Measurements from ENCODE around the gene HOXB13. TPM values are rescaled to one million over a fixed set of nuclear protein-coding genes. Genes with fewer than 3 reads are reported as not detected.
A peak's percentile ranks its signal among the peaks of the same experiment; 100 is the strongest.

HOXB13 gene
- total RNA-seq, 2 experiments from 2014 or later: not detected

GRCh38 chr17:48745381-48746275 is 17.1 kb upstream of the HOXB13 start:
- ChIA-PET CTCF (interaction anchor here (0.6 to 4.4 kb wide), 10 partner anchors 9 to 1219 kb away, joined by 3 to 18 read pairs (median 4); partner anchors contain the start of gene PRAC2), POLR2A (no interaction called here)
- Mint-ChIP-seq H3K27ac (no peak overlapping the region), H3K9me3 (no peaks in the 10 kb centered on the region), H3K36me3 (ENCODE audit: low read depth) (no peaks in the 10 kb centered on the region), H3K4me1 (peaks cover 2% of the 10 kb centered on the region), H3K27me3 (peaks cover 94% of the 10 kb centered on the region), H3K4me3 (no peak overlapping the region)
- DNase-seq: no peak

- Mint-ChIP-seq H3K36me3 (ENCODE audit: low read depth) (no peaks in the 10 kb centered on the region), H3K27ac (no peak overlapping the region), H3K4me1 (peaks cover 2% of the 10 kb centered on the region), H3K4me3 (no peak overlapping the region), H3K9me3 (no peaks in the 10 kb centered on the region), H3K27me3 (peaks cover 93% of the 10 kb centered on the region)
- CTCF ChIA-PET: no interaction called here
- no peak for DNase-seq
- POLR2A ChIA-PET: no interaction called here
Observed at GRCh38 chr17:48740537-48740936, 12.0 kb upstream of the HOXB13 start.

- peak overlapping the region; percentile 13 for H3K27ac Mint-ChIP-seq
- peaks cover 94% of the 10 kb centered on the region for H3K27me3 Mint-ChIP-seq
- DNase-seq: no peak
- H3K9me3 Mint-ChIP-seq: no peaks in the 10 kb centered on the region
- ChIA-PET CTCF (interaction anchor here (0.8 to 1.5 kb wide), 3 partner anchors 15 to 103 kb away, joined by 3 to 6 read pairs (median 3); no protein-coding TSS in a partner anchor), POLR2A (no interaction called here)
- H3K36me3 Mint-ChIP-seq (ENCODE audit: low read depth): no peaks in the 10 kb centered on the region
- no peak overlapping the region for H3K4me3 Mint-ChIP-seq
- H3K4me1 Mint-ChIP-seq: peaks cover 2% of the 10 kb centered on the region
Observed at GRCh38 chr17:48738803-48739526, 10.4 kb upstream of the HOXB13 start.

- Mint-ChIP-seq H3K9me3 (no peaks in the 10 kb centered on the region), H3K4me1 (peaks cover 7% of the 10 kb centered on the region), H3K36me3 (ENCODE audit: low read depth) (peaks cover 2% of the 10 kb centered on the region), H3K27me3 (peaks cover 94% of the 10 kb centered on the region), H3K27ac (no peak overlapping the region), H3K4me3 (no peak overlapping the region)
- ChIA-PET POLR2A (no interaction called here), CTCF (interaction anchor here (0.8 to 1.5 kb wide), 3 partner anchors 15 to 102 kb away, joined by 3 to 6 read pairs (median 3); no protein-coding TSS in a partner anchor)
- no peak for DNase-seq
Observed at GRCh38 chr17:48738424-48738802, 9.9 kb upstream of the HOXB13 start.

GRCh38 chr17:48737330-48738043 is 8.9 kb upstream of the HOXB13 start:
- Mint-ChIP-seq H3K36me3 (ENCODE audit: low read depth) (peaks cover 3% of the 10 kb centered on the region), H3K4me3 (no peak overlapping the region), H3K9me3 (no peaks in the 10 kb centered on the region), H3K27me3 (peaks cover 93% of the 10 kb centered on the region), H3K4me1 (peaks cover 8% of the 10 kb centered on the region), H3K27ac (no peak overlapping the region)
- ChIA-PET POLR2A (no interaction called here), CTCF (interaction anchor here (0.9 to 2.0 kb wide), 5 partner anchors 8 to 119 kb away, joined by 3 to 6 read pairs (median 3); partner anchors contain the start of gene PRAC1)
- DNase-seq: no peak

- Mint-ChIP-seq H3K4me1 (peaks cover 8% of the 10 kb centered on the region), H3K27ac (no peak overlapping the region), H3K36me3 (ENCODE audit: low read depth) (peaks cover 3% of the 10 kb centered on the region), H3K4me3 (no peak overlapping the region), H3K27me3 (peaks cover 93% of the 10 kb centered on the region), H3K9me3 (no peaks in the 10 kb centered on the region)
- POLR2A ChIA-PET: no interaction called here
- CTCF ChIA-PET: interaction anchor here (1.0 kb wide), 1 partner anchor 11 kb away, joined by 5 read pairs; no protein-coding TSS in a partner anchor
- no peak for DNase-seq
Observed at GRCh38 chr17:48735062-48735351, 6.5 kb upstream of the HOXB13 start.

GRCh38 chr17:48734333-48735061 is 5.9 kb upstream of the HOXB13 start:
- ChIA-PET CTCF (interaction anchor here (0.6 to 1.0 kb wide), 2 partner anchors 10 to 12 kb away, joined by 3 to 5 read pairs; no protein-coding TSS in a partner anchor), POLR2A (no interaction called here)
- peaks cover 95% of the 10 kb centered on the region for H3K27me3 Mint-ChIP-seq
- peaks cover 8% of the 10 kb centered on the region for H3K4me1 Mint-ChIP-seq
- no peak overlapping the region for H3K4me3 Mint-ChIP-seq
- H3K9me3 Mint-ChIP-seq: no peaks in the 10 kb centered on the region
- no peak for DNase-seq
- H3K36me3 Mint-ChIP-seq (ENCODE audit: low read depth): peaks cover 3% of the 10 kb centered on the region
- H3K27ac Mint-ChIP-seq: no peak overlapping the region

- ChIA-PET POLR2A (no interaction called here), CTCF (interaction anchor here (0.6 to 1.1 kb wide), 3 partner anchors 10 to 15 kb away, joined by 3 to 5 read pairs (median 3); no protein-coding TSS in a partner anchor)
- Mint-ChIP-seq H3K4me3 (no peak overlapping the region), H3K36me3 (ENCODE audit: low read depth) (peaks cover 3% of the 10 kb centered on the region), H3K4me1 (peaks cover 7% of the 10 kb centered on the region), H3K9me3 (no peaks in the 10 kb centered on the region), H3K27ac (no peak overlapping the region), H3K27me3 (peaks cover 96% of the 10 kb centered on the region)
- DNase-seq: no peak
Observed at GRCh38 chr17:48733632-48734328, 5.2 kb upstream of the HOXB13 start.

- Mint-ChIP-seq H3K9me3 (no peaks in the 10 kb centered on the region), H3K4me3 (no peak overlapping the region), H3K27me3 (peaks cover 96% of the 10 kb centered on the region), H3K27ac (no peak overlapping the region), H3K36me3 (ENCODE audit: low read depth) (peaks cover 3% of the 10 kb centered on the region), H3K4me1 (peaks cover 8% of the 10 kb centered on the region)
- CTCF ChIA-PET: interaction anchor here (1.1 to 1.6 kb wide), 3 partner anchors 9 to 107 kb away, joined by 3 to 9 read pairs (median 3); partner anchors contain the start of genes HOXB9 and PRAC2
- POLR2A ChIA-PET: no interaction called here
- DNase-seq: no peak
Observed at GRCh38 chr17:48732688-48733629, 4.4 kb upstream of the HOXB13 start.

GRCh38 chr17:48731355-48731754 is 2.8 kb upstream of the HOXB13 start:
- ChIA-PET CTCF (interaction anchor here (0.6 to 2.0 kb wide), 3 partner anchors 11 to 300 kb away, joined by 4 read pairs; no protein-coding TSS in a partner anchor), POLR2A (no interaction called here)
- Mint-ChIP-seq H3K36me3 (ENCODE audit: low read depth) (peaks cover 3% of the 10 kb centered on the region), H3K27me3 (peaks cover 96% of the 10 kb centered on the region), H3K9me3 (no peaks in the 10 kb centered on the region), H3K4me1 (peaks cover 8% of the 10 kb centered on the region), H3K27ac (no peak overlapping the region), H3K4me3 (no peak overlapping the region)
- DNase-seq: no peak

- Mint-ChIP-seq H3K27ac (no peak overlapping the region), H3K36me3 (ENCODE audit: low read depth) (peaks cover 3% of the 10 kb centered on the region), H3K4me3 (no peak overlapping the region), H3K4me1 (peaks cover 9% of the 10 kb centered on the region), H3K9me3 (no peaks in the 10 kb centered on the region), H3K27me3 (peaks cover 96% of the 10 kb centered on the region)
- ChIA-PET CTCF (interaction anchor here (1.2 to 2.0 kb wide), 3 partner anchors 10 to 94 kb away, joined by 3 to 4 read pairs (median 4); no protein-coding TSS in a partner anchor), POLR2A (no interaction called here)
- DNase-seq: no peak
Observed at GRCh38 chr17:48730240-48730550, 1.6 kb upstream of the HOXB13 start.
